Superior temporal gyrus (tissue), 1 donor: Measurements from ENCODE around the gene DYNLRB1.

Experiments used
- DNase-seq: peaks from one replicate; pipeline ENCODE4 v3.0.0-alpha.2; 2016; ENCODE audit errors: extremely low spot score

The DYNLRB1 gene

GRCh38 chr20:34534391-34535165 lies 18.4 kb downstream of the DYNLRB1 start:
- no peak for DNase-seq

GRCh38 chr20:34535301-34535840 lies 19.1 kb downstream of the DYNLRB1 start:
- peak; percentile 22 for DNase-seq

GRCh38 chr20:34535857-34536256 lies 19.6 kb downstream of the DYNLRB1 start:
- peak; percentile 9 for DNase-seq

- DNase-seq: peak; percentile 51
These were observed 20.7 kb downstream of the DYNLRB1 start for GRCh38 chr20:34536798-34537394.

GRCh38 chr20:34537651-34538050 lies 21.4 kb downstream of the DYNLRB1 start:
- DNase-seq: no peak

GRCh38 chr20:34538671-34539123 lies 22.5 kb downstream of the DYNLRB1 start:
- DNase-seq: peak; percentile 73

- no peak for DNase-seq
These were observed 23.5 kb downstream of the DYNLRB1 start for GRCh38 chr20:34539756-34540155.

- no peak for DNase-seq
These were observed 24.5 kb downstream of the DYNLRB1 start for GRCh38 chr20:34540596-34541263.

- DNase-seq: no peak
These were observed 25.2 kb downstream of the DYNLRB1 start for GRCh38 chr20:34541264-34541901.

GRCh38 chr20:34541917-34542316 lies 25.7 kb downstream of the DYNLRB1 start:
- DNase-seq: no peak

- no peak for DNase-seq
These were observed 26.2 kb downstream of the DYNLRB1 start for GRCh38 chr20:34542439-34542838.

- DNase-seq: no peak
These were observed 27.3 kb downstream of the DYNLRB1 start for GRCh38 chr20:34543463-34544056.

- DNase-seq: no peak
These were observed 28.0 kb downstream of the DYNLRB1 start for GRCh38 chr20:34544109-34544796.

GRCh38 chr20:34546751-34547181 lies 30.5 kb downstream of the DYNLRB1 start:
- no peak for DNase-seq

- DNase-seq: no peak
These were observed 31.8 kb downstream of the DYNLRB1 start for GRCh38 chr20:34547844-34548613.

GRCh38 chr20:34549291-34549928 lies 33.2 kb downstream of the DYNLRB1 start:
- DNase-seq: no peak

GRCh38 chr20:34549929-34550305 lies 33.7 kb downstream of the DYNLRB1 start:
- DNase-seq: no peak

- DNase-seq: no peak
These were observed 36.3 kb downstream of the DYNLRB1 start for GRCh38 chr20:34552569-34552968.

- no peak for DNase-seq
These were observed 37.2 kb downstream of the DYNLRB1 start for GRCh38 chr20:34553366-34553867.
